GM12872 (cell line): ENCODE measurements around the gene REXO2.

ENCODE experiments used
- TF ChIP-seq, protein P1 (sequence below): IDR thresholded peaks from 3 replicates; pipeline ENCODE4 v1.5.1; 2011; ENCODE audit warnings: low read depth, mild to moderate bottlenecking, low read length, moderate library complexity; ENCODE audit not compliant: insufficient read depth

Gene REXO2

DNA sequence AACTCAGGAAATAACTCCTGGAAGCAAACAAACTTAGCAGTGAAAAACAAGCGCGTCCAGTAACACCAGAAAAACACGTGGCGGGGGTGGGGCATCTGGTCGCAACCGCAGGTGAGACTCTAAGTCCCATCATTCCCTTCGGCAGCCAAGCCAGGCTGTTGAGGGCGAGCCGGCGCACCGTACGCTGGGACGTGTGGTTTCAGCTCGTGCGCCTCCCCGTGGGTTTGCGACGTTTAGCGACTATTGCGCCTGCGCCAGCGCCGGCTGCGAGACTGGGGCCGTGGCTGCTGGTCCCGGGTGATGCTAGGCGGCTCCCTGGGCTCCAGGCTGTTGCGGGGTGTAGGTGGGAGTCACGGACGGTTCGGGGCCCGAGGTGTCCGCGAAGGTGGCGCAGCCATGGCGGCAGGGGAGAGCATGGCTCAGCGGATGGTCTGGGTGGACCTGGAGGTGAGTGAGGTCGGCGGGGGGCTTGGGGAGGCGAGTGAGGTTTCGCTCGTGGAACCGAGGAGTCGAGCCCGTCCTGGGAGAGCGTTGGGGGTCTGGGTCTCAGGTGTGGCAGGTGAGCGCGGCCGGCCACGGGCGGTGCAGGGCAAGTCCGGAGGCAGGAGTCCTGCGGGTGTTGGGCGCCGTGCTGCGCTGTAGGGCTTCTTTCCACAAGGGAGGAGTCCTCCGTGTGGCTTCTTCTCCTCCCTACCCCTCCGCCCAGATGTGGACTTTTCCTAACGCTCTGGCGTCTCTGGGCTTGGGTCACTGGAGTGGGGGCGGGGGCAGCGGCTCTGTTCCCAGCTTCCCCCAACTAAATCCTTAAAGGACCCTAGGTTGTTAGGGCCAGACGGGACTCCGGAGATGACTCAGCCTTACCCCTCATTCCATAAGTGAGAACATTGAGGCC is at the start of gene REXO2:
Gene REXO2, plus strand, starts transcription at position 239 of the 892 bp plus-strand sequence. Its CDS starts 62 bp downstream, at position 301.
- TF ChIP-seq, protein P1, sequence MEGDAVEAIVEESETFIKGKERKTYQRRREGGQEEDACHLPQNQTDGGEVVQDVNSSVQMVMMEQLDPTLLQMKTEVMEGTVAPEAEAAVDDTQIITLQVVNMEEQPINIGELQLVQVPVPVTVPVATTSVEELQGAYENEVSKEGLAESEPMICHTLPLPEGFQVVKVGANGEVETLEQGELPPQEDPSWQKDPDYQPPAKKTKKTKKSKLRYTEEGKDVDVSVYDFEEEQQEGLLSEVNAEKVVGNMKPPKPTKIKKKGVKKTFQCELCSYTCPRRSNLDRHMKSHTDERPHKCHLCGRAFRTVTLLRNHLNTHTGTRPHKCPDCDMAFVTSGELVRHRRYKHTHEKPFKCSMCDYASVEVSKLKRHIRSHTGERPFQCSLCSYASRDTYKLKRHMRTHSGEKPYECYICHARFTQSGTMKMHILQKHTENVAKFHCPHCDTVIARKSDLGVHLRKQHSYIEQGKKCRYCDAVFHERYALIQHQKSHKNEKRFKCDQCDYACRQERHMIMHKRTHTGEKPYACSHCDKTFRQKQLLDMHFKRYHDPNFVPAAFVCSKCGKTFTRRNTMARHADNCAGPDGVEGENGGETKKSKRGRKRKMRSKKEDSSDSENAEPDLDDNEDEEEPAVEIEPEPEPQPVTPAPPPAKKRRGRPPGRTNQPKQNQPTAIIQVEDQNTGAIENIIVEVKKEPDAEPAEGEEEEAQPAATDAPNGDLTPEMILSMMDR = peak; percentile 40; the same call in 2 of the 3 replicates

DNA sequence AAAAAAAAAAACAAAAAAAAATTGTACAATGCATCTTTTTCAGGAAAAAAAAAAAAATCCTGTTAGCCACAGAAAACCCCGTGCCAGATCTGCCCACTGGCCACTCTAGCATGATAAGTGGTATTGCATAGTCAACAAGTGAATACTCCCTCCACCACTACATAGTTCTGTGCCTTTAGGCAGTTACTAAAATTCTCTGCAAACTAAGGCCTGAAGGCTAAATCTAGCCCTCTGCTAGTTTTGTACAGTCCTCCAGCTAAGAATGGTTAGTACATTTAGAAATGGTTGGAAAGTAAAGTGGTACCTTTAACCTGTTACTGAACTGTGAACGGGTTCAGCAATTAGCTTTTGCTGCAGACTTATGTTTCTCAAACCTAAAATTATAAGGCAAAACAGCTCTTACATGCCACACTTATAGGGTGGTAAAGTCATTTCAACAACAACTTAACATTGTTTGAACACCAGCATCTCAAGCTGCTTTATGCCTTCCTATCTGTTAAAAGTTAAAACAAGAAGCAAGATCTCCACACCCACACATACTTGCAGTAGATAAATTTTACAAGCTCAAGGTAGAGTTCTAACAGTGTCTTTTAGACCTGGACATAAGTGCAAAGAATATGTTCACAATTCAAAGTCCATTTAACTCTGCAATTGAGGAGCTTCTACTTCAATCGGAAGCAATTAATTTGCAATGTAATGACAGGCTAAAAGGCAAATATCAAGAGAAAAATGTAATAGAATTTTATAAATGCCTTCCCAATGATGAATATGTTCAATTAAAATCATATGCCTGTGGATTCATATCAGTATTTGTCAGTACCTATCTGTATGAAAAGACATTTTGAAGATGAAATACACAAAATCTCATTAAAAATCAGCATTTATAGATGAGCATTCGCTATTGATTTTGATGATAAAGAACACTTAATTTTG is 46.3 kb upstream of the REXO2 start:
- TF ChIP-seq, protein P1 = no peak

- TF ChIP-seq, protein P1 = peak; percentile 35; the same call in 2 of the 3 replicates
Measured at GRCh38 chr11:114395736-114396135, 43.5 kb upstream of the REXO2 start.

DNA sequence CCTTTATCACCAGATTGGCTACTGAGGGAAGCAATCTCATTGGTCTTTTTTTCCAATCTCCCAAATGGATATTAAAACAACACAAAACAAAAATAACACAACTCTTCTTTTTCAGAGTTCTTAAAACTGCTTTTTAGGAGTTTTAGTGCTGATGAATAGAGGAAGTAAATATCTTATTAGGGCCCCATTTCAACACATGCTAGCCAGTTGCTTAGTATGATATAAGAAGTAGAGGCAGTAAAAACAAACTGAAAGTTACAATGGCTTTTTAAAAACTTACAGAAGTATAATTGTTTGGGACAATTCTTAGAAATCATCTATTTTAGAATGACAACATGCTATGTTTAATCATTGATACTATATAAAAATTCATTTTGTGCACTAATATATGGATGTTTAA is 42.4 kb upstream of the REXO2 start:
- TF ChIP-seq, protein P1 = no peak

- TF ChIP-seq, protein P1 = no peak
Measured at GRCh38 chr11:114397349-114397982, 41.8 kb upstream of the REXO2 start.

- TF ChIP-seq, protein P1 = no peak
Measured at GRCh38 chr11:114398303-114398920, 40.9 kb upstream of the REXO2 start.
